Stimulated activated CD8-positive, alpha-beta memory T cell treated with anti-CD3 and anti-CD28 coated beads, Interleukin-12 subunit alpha, Interleukin-12 subunit beta, amount 100 ng/mL, for 4 hours (primary cell): Measurements from ENCODE around the gene FRRS1.

Experiments
- DNase-seq: peaks from one replicate; pipeline ENCODE4 v3.0.0-alpha.2; 2020; ENCODE audit warnings: low read depth

FRRS1 gene

DNA sequence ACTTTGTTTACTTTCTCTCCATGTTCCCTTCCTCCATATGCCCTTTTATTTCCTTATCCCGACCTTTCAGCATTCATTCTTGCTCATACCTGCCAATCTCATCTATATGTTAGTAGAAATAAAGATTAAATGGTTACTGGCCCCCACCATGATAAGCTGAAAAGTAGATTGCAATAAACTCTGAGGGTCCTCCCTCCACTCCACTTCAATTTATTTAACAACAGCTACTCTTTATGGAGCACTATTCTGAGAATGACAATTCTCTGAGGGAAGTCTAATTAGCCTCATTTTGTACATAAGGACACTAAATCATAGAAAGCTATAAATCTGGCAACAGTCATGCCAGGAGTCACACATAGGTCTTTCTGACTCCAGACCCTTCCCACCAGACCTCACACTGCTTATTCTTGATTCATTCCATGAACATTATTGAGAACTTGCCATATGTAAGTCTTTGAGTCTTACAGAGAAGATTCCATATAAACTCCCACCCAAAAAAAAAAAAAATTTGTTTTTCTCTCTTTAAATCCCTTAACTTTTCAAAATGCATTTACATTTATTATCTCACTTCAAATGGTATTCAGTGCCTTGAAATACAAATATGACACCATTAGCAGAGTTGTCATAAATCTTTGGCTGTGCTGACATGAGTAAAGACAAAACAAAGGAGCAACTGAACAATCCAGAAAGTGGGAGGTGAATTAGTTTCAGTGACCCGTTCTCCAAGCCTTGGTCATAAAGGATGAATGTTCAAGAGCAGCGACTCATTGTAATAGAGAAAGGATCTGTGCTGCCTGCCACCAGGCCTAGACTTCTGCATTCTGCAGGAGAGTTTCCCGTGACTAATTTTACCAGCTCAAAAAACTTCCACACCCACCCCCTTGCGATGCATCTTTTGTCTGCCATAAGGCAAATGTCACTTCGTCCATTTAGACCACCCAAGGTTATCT, 92.0 kb downstream of the FRRS1 start:
- DNase-seq: no peak

DNA sequence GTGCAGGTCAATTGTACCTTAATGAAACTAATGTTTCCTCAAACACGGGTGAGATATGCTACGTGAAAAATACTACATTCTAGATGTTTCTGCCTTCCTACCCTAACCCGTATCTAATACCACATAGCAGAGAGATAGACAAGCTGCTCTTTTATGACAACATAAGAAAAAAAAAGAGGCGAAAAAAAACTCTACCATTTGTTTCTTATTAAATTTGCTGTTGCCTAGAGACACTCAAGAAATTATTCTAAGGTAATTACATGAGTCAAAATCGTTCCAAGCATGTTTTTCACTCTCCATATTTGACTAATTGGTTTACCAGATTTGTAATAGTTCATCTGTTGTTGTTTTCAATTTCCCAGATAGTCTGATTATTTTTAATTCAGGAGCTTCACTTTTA, 93.1 kb downstream of the FRRS1 start:
- no peak for DNase-seq

DNA sequence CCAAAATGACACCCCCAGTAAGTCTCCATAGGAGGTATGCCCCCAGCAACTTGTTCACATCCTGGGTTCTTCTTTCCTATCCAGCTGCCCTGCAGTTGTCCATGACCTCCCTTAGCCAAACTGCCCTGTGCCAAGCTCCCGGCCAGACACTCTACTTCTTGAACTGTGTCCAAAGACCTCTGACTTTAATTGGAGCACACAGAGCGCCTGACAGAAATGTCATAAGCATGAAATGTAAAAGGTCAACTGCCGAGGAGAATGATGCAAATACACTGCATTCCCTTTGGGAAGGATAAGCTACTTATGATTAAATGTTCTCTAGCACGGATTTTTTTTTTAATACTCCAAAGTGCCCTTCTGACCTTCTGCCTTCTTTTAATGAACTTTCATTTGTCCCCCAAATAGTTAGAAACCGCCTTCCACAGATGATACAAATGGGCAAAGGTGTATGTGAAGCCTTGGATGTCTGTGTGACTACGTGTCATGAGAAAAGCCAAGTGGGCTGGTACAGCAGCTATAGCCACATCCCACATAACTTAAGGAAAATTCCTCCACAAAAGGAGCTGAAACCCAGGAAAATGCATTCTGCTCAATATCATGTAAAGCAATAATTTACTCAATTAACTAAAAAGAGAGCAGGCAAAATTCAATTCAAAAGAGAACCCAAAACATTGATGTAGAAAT, 93.8 kb downstream of the FRRS1 start:
- DNase-seq: no peak

DNA sequence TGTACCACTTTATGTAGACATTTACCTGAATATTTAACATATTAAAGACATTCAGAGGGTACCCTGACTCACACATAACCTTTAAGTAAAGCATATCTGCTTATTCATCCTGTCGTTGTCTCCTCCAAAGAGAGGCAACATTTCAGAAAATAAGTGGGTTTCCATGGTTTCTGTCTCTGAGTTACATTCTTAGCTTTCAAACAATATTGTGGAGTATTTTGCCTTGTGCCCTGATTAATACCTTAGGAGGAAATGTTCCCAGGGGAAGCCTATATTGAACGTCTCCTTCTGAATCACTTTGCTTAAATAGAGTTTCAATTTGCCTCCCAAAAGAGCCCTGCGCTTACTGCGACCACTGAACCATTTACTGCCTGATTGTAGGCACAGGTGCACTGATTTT, 94.4 kb downstream of the FRRS1 start:
- no peak for DNase-seq

DNA sequence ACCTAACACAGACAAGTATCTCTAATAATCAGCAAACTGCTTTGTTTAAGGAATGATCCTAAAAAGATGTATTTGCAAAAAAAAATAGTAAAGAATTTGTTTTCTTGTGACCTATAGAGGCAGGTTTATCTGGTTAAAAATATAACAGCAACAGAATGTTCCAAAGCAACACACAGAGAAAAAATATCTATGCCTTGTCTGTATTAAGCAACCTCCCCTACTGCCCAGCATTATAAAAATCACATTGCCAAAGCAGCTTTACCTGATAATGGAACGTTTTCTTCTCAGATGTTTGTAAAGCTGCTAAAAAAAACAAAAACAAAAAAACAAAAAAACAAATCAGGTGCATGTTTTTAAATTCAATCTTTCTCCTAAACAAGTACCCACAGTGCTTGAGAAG, 95.9 kb downstream of the FRRS1 start:
- DNase-seq: no peak

DNA sequence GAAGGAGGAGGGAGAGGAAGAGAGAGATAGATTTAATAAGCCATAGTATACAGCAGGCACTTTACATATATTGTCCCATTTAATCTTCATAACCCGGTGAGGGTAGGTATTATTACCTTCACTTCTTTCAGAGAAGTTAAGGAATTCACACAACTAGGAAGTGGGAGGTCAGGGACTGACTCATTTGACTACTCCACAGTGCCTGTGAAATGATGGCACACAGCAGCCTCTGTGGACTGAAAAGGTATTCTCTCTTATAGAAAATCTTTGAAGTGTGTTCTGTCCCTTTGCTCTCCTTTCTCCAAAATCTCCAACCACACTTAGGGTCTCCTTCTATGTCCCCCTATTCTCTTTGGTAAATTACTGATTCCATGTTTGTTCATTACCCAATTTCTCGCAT, 96.6 kb downstream of the FRRS1 start:
- no peak for DNase-seq

DNA sequence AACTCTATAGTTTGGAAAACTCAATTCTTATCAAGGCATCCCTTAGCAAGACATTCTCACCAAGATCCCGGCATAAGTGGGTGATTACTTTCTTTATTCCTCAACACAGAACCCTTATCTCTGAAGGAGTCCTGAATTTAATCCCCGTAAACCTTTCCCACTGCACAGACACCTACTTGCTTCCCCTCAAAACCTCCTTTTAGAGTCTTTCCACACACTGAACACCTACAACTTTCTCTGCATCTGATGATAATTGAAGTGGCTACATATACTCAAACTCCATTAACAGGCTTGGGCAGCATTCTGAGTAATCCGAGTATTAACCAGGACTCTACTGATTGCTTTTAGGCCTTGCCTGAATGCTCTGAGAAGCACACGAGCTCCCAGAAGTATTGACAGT, 97.1 kb downstream of the FRRS1 start:
- no peak for DNase-seq

DNA sequence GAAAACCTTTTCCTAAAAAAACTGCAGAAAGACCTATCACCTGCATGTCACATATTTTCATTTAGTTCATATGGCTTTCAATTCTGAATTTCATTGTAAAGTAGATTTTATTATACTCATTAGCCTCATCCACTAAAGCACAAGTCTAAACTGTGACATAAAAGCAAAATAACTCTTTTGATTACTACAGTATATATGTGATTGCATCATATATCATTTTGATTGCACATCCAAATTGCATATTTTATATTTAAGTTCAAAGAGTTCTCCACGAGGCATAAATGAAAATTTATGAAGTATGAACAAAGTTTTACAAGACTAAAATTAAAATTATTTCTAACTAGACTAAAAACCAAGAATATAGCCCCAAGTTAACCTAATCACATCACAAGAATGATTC, 101.2 kb downstream of the FRRS1 start:
- DNase-seq: no peak

DNA sequence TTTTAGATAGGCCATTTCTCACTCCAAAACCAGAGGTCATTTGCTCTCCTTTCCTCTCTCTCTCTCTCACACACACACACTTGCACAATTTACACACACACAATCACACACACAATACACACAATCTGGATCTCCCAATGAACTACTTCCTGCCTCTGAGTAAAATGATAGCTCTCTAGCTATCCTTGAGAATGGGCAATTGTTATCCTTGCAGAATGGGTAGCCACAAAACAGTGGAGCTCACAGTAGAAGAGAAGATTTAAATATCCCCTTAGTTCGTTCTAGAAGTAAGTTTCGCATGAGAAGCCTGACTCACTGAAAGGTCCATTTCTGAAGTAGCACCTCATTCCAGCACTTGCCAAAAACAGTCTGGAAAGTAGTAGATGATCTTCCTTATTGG, 102.9 kb downstream of the FRRS1 start:
- no peak for DNase-seq

DNA sequence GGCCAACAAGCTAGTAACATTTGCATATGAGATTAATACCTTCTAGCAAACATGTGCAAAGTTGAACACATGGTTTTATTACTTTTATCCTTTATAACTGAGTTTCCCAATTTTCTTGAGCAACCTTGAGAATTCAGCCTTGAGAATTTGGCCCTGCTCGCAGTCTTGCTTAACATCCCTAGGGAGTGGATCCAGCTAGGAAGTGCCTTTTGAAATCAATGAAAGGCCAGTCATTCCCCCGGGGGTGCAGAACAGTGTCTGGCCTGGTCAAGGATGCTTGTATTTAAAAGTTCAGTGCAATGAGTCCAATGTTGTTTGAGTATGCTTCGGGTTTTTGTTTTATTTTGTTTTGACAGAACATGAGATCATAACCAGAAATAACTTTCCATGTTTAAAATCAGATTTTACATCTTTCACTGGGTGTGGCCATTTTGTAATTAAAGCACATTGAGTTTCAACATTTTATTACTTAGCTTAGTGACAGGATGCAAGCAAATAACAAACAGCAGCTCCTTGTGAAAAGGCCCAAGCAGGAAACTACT, 103.8 kb downstream of the FRRS1 start:
- DNase-seq: no peak

DNA sequence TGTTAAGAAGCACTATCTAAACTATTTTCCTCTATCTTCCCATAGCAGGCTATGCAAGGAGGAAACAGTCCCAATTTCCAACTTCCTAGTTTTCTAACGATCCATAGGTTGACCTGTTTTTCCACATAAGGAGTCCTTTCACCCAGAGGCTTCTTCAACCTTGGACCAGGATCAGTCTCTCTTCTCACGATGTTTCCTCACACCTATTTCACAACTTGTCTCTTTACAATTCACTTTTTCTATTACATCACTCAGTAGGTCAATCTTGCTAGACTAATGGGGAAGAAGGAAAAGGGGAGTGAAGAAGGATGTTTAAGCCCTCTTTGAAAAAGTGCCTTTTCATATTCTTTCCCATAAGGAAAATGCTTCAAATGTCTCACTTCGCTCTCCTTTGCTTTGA, 104.7 kb downstream of the FRRS1 start:
- DNase-seq: no peak

DNA sequence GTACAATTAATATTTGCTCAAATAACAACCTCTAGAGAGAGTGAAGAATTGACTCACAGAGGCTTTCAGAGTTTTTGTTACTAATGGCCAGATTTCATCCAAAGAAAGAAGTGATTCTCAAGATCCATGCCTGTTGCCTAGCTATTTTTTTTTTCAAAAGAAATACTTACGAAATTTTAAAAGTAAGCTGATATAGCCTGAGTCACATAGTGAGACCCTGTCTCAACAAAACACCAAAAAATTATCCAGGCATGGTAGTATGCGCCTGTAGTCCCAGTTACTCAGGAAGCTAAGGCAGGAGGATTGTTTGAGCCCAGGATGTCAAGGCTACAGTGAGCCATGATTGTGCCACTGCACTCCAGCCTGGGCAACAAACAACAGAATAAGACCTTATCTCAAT, 105.9 kb downstream of the FRRS1 start:
- DNase-seq: no peak

DNA sequence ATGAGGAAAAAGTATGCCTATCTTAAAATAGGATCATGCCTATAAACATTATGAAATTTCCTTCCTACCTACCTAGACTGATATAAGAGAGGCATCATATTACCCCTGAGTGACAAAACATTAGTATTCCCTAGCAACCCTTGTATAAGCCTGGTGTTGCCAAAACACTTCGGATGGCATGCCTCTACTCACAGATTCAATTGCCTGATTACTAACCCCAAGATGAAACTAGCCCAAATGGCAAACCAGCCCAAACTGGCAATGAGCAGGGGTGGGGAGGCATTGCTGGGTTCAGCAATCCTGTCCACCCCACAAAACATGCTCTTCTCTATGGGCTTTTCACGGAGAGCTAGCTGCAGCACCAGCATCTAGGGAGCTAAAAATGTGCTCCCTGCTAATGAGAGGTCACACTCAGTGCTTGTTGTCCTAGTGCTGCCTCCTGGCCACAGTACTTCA, 106.7 kb downstream of the FRRS1 start:
- no peak for DNase-seq
